Nephron (organoid): ENCODE results near the gene IER3IP1.

Source experiments
- H3K27ac Mint-ChIP-seq, 3 experiments: 2 replicates each; pipeline ENCODE4 v1.8.0; 2020; ENCODE audit warnings: mixed read lengths in 3 of 3, mild to moderate bottlenecking in 2 of 3, moderate library complexity in 1 of 3
- H3K27me3 Mint-ChIP-seq: 2 replicates; pipeline ENCODE4 v1.8.0; 2021; ENCODE audit warnings: low read depth, mild to moderate bottlenecking, moderate library complexity, mixed read lengths
- H3K36me3 Mint-ChIP-seq: 2 replicates; pipeline ENCODE4 v1.8.0; 2020; ENCODE audit warnings: low read depth, mixed read lengths
- H3K4me1 Mint-ChIP-seq: 2 replicates; pipeline ENCODE4 v1.8.0; 2020; ENCODE audit warnings: mixed read lengths
- H3K4me3 Mint-ChIP-seq, 3 experiments: 2 replicates each; pipeline ENCODE4 v1.8.0; 2020; ENCODE audit warnings: mild to moderate bottlenecking in 3 of 3, mixed read lengths in 3 of 3, moderate library complexity in 2 of 3
- H3K9me3 Mint-ChIP-seq: 2 replicates; pipeline ENCODE4 v1.8.0; 2020; ENCODE audit warnings: mixed read lengths
- TF ChIP-seq, protein P1 (sequence below), 3 experiments: fragments of 200-600 bp; sonication (generic); IDR thresholded peaks; one replicate each; pipeline ENCODE4 v1.5.0; 2021; ENCODE audit warnings: antibody characterized with exemption in 3 of 3; ENCODE audit not compliant: unreplicated experiment in 3 of 3

The IER3IP1 gene

DNA sequence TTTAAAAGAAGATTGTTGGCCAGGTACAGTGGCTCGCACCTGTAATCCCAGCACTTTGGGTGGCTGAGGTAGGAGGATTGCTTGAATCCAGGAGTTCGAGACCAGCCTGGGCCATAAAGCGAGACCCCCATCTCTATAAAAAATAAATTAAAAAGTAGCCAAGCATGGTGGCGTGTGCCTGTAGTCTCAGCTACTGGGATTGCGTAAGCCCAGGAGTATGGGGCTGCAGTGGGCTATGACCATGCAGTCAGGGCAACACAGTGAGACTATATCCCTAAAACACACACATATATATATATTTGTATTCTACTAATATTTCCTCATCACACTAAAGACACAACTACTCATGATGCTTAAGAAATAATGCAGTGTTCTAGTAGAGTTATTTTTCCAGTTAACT lies 33.0 kb downstream of the IER3IP1 start:
- peaks cover 17% of the 10 kb centered on the region for H3K36me3 Mint-ChIP-seq
- no peaks in the 10 kb centered on the region for H3K27me3 Mint-ChIP-seq
- H3K4me1 Mint-ChIP-seq = no peaks in the 10 kb centered on the region
- TF ChIP-seq, protein P1, sequence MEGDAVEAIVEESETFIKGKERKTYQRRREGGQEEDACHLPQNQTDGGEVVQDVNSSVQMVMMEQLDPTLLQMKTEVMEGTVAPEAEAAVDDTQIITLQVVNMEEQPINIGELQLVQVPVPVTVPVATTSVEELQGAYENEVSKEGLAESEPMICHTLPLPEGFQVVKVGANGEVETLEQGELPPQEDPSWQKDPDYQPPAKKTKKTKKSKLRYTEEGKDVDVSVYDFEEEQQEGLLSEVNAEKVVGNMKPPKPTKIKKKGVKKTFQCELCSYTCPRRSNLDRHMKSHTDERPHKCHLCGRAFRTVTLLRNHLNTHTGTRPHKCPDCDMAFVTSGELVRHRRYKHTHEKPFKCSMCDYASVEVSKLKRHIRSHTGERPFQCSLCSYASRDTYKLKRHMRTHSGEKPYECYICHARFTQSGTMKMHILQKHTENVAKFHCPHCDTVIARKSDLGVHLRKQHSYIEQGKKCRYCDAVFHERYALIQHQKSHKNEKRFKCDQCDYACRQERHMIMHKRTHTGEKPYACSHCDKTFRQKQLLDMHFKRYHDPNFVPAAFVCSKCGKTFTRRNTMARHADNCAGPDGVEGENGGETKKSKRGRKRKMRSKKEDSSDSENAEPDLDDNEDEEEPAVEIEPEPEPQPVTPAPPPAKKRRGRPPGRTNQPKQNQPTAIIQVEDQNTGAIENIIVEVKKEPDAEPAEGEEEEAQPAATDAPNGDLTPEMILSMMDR (IDR thresholded peaks at IDR 0.05; ENCODE audit: unreplicated experiment in 3 of 3) = no peak
- no peak overlapping the region for H3K4me3 Mint-ChIP-seq
- no peak overlapping the region for H3K27ac Mint-ChIP-seq
- no peaks in the 10 kb centered on the region for H3K9me3 Mint-ChIP-seq

DNA sequence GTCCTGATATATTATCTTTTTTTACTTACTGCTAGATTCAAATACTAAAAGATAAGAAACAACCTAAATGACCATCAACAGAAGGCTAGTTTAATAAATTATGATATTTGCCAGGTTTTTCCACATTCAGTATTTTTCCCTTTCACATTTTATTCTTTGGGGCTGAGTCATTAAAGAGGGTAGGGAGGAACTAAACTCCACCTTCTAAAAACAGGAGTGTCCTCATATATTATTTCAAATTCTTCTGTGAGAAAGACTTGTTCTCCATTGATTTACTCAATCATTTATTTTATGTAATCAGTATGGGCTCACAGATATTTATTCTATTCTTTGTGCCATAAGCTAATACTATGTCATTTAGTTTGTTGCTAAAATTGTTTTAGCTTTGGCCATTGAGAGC lies 34.9 kb downstream of the IER3IP1 start:
- H3K9me3 Mint-ChIP-seq = no peaks in the 10 kb centered on the region
- no peaks in the 10 kb centered on the region for H3K4me1 Mint-ChIP-seq
- no peak overlapping the region for H3K27ac Mint-ChIP-seq
- H3K27me3 Mint-ChIP-seq = no peaks in the 10 kb centered on the region
- TF ChIP-seq, protein P1 (IDR thresholded peaks at IDR 0.05; ENCODE audit: unreplicated experiment in 3 of 3) = no peak
- H3K36me3 Mint-ChIP-seq = peaks cover 21% of the 10 kb centered on the region
- H3K4me3 Mint-ChIP-seq = no peak overlapping the region

DNA sequence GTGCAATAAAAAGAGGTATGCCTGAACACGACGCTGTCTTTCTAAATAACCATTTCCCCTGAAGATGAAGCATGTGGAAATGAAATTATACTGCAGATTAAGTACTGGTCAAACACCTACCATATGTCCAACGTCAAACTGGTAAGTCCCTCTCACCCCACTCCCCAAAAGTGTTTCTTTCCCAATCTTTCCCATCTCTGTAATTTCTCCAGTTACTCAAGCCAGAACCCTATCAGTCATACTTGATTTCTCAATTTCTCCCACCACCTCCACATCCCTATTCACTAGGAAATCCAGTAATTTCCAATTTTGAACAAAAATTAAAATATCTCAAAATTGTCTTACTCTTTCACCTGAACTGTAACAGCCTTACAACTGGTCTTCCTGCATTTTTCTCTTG lies 55.0 kb downstream of the IER3IP1 start:
- Mint-ChIP-seq H3K27me3 (no peaks in the 10 kb centered on the region), H3K4me3 (no peak overlapping the region), H3K36me3 (peaks cover 59% of the 10 kb centered on the region), H3K9me3 (no peaks in the 10 kb centered on the region), H3K4me1 (no peaks in the 10 kb centered on the region), H3K27ac (no peak overlapping the region)
- TF ChIP-seq, protein P1 (IDR thresholded peaks at IDR 0.05; ENCODE audit: unreplicated experiment in 3 of 3) = no peak

DNA sequence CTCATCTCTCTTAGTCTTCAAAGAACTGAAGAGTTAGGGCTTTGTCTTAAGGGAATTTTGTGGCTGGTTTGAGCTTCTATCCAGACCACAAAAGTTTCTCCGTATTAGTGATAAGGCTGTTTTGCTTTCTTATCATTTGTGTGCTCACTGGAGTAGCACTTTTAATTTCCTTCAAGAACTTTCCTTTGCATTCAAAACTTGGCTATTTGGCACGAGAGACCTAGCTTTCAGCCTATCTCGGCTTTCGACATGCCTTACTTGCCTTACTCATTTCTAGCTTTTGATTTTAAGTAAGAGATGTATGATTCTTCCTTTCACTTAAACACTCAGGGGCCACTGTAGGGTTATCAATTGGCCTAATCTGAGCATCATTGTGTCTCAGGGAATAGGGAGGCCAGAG lies 55.7 kb downstream of the IER3IP1 start:
- Mint-ChIP-seq H3K27ac (no peak overlapping the region), H3K4me1 (no peaks in the 10 kb centered on the region), H3K9me3 (no peaks in the 10 kb centered on the region), H3K36me3 (peaks cover 53% of the 10 kb centered on the region), H3K27me3 (no peaks in the 10 kb centered on the region), H3K4me3 (no peak overlapping the region)
- TF ChIP-seq, protein P1 (IDR thresholded peaks at IDR 0.05; ENCODE audit: unreplicated experiment in 3 of 3) = no peak

DNA sequence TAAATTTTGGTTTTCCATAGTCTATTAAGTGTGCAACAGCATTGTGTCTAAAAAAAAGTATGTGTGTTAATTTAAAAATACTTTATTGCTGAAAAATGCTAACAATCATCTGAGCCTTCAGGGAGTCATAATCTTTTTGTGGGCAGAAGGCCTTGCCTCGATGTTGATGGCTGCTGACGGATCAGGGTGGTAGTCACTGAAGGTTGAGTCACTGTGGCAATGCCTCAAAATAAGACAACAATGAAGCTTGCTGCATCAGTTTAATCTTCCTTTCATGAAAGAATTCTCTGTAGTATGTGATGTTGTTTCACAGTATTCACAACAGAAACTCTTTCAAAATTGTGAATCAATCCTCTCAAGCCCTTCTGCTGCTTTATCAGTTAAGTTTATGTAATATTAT lies 57.2 kb downstream of the IER3IP1 start:
- H3K4me1 Mint-ChIP-seq = no peaks in the 10 kb centered on the region
- H3K9me3 Mint-ChIP-seq = no peaks in the 10 kb centered on the region
- TF ChIP-seq, protein P1 (IDR thresholded peaks at IDR 0.05; ENCODE audit: unreplicated experiment in 3 of 3) = no peak
- H3K36me3 Mint-ChIP-seq = peaks cover 54% of the 10 kb centered on the region
- H3K4me3 Mint-ChIP-seq = no peak overlapping the region
- no peak overlapping the region for H3K27ac Mint-ChIP-seq
- no peaks in the 10 kb centered on the region for H3K27me3 Mint-ChIP-seq

DNA sequence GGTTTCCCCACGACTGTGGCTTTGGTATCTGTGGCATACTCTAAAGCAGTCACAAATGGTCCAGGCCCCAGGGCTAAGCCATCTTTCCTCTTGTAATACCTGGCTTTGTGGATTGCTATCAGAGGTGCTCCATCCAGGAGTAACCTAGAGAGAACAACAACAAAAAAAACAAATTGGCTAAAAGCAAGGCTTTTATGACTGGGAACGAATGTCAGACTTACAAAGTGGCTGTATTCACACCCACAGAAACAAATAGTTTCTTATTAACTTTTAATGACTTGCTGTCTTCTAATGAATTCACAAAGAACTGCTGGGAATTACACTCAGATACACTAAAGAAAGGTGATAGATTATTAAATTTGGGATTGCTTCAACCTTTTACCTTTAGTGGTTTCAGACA lies 61.0 kb downstream of the IER3IP1 start:
- Mint-ChIP-seq H3K4me3 (no peak overlapping the region), H3K4me1 (no peaks in the 10 kb centered on the region), H3K36me3 (peaks cover 59% of the 10 kb centered on the region)

More for the DNA sequence above, 61.0 kb downstream of the IER3IP1 start:
- H3K27ac Mint-ChIP-seq = peak overlapping the region in 1 of 3 experiments; percentile 25
- TF ChIP-seq, protein P1 (IDR thresholded peaks at IDR 0.05; ENCODE audit: unreplicated experiment in 3 of 3) = no peak
- H3K9me3 Mint-ChIP-seq = no peaks in the 10 kb centered on the region
- H3K27me3 Mint-ChIP-seq = no peaks in the 10 kb centered on the region
